Measurements from ENCODE around the gene AGFG2.

- TF ChIP-seq EZH2 (IDR thresholded peaks at IDR 0.05): no peak
- TF ChIP-seq POLR2AphosphoS5 (IDR thresholded peaks at IDR 0.05; ENCODE audit: borderline replicate concordance, low read depth, low read length): no peak
Measured at GRCh38 chr7:100598425-100598824, 59.4 kb downstream of the AGFG2 start.

Data from SK-N-MC (cell line).